ENCODE results near the gene NSRP1.

Gene NSRP1

DNA sequence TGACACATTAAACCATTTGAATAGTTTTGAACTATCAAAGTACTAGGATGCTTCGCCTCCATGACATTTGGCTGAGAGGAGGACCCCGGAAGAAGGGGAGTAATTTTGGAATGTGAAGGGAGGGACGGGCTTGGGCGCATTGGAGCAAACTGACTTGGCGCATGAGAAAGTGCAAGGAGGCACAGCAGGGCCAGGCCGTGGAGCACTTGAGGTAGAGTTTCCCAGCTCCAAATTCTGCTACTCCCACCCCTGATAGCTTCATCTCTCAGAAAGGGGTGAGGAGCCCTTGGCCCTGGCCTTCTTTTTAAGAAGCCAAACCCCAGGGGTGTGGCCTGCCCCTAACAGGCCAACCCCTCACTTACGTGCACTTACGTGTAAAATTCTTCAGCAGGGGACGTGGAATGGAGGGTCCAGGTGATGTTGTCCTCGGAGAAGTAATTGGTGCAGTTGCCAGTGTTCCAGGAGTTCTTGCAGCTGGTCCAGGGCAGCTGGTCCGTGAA, 101.2 kb downstream of the NSRP1 start:
- Histone ChIP-seq H3K4me3 (ENCODE audit: low read depth in 1 of 2, low read length in 2 of 2) (no peak overlapping the region), H3K9ac (ENCODE audit: low read depth in 1 of 2, low read length in 2 of 2) (no peak overlapping the region), H3K27me3 (ENCODE audit: control insufficient read depth in 1 of 2, insufficient read depth in 2 of 2, low read length in 2 of 2) (no peaks in the 10 kb centered on the region), H3K27ac (ENCODE audit: low read depth, low read length) (no peak overlapping the region), H3K9me3 (ENCODE audit: control insufficient read depth in 1 of 2, low read length in 2 of 2) (no peaks in the 10 kb centered on the region), H3K36me3 (ENCODE audit: control insufficient read depth in 1 of 2, insufficient read depth in 2 of 2, low read length in 2 of 2) (peaks cover 0 to 7% of the 10 kb centered on the region in 2 donors), H3K4me1 (ENCODE audit: control insufficient read depth in 1 of 2, insufficient read depth in 2 of 2, low read length in 2 of 2) (peaks cover 12 to 19% of the 10 kb centered on the region in 2 donors)

DNA sequence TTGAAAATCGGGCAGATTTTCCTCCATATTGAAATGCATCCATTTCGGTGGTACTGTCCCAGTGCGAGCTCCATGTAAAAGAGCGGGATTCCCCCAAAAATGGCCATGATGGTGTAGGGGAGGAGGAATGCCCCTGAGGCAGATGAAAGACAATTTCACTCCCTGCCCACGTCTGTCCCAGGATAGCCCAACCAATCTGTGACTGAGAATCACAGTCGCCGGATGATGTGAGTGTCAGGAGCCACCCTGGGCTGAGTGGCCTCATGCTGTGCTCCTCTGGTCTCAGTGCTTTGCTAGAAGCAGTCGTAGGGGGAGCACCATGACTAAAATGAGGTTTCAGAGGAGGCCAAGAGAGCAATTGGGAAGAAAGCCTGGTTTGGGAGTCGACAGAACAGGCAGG, 102.2 kb downstream of the NSRP1 start:
- Histone ChIP-seq H3K4me3 (ENCODE audit: low read depth in 1 of 2, low read length in 2 of 2) (no peak overlapping the region), H3K4me1 (ENCODE audit: control insufficient read depth in 1 of 2, insufficient read depth in 2 of 2, low read length in 2 of 2) (peaks cover 20 to 28% of the 10 kb centered on the region in 2 donors), H3K27me3 (ENCODE audit: control insufficient read depth in 1 of 2, insufficient read depth in 2 of 2, low read length in 2 of 2) (no peaks in the 10 kb centered on the region), H3K9ac (ENCODE audit: low read depth in 1 of 2, low read length in 2 of 2) (no peak overlapping the region), H3K9me3 (ENCODE audit: control insufficient read depth in 1 of 2, low read length in 2 of 2) (no peaks in the 10 kb centered on the region), H3K36me3 (ENCODE audit: control insufficient read depth in 1 of 2, insufficient read depth in 2 of 2, low read length in 2 of 2) (peaks cover 0 to 7% of the 10 kb centered on the region in 2 donors), H3K27ac (ENCODE audit: low read depth, low read length) (no peak overlapping the region)

DNA sequence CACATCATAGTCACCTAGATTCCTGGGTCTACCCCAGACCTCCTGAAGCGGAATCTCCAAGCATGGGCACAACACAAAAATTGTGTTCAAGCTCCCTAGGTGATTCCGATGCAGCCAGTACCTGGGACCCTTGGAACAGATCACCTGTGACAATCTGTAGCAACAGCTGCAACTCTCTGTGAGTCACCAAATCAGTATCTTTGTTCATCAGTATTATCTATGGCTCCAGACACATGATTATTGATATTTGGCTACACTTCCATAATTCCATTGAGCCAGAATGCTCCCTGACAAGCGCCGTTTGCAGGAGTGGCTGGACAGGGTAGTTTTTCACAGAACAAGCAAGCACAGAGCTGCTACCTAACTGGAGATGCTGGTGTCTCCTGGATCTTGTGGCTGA, 102.7 kb downstream of the NSRP1 start:
- Histone ChIP-seq H3K27ac (ENCODE audit: low read depth, low read length) (no peak overlapping the region), H3K9ac (ENCODE audit: low read depth in 1 of 2, low read length in 2 of 2) (no peak overlapping the region), H3K27me3 (ENCODE audit: control insufficient read depth in 1 of 2, insufficient read depth in 2 of 2, low read length in 2 of 2) (no peaks in the 10 kb centered on the region), H3K4me3 (ENCODE audit: low read depth in 1 of 2, low read length in 2 of 2) (peak overlapping the region; percentile 27 to 36), H3K36me3 (ENCODE audit: control insufficient read depth in 1 of 2, insufficient read depth in 2 of 2, low read length in 2 of 2) (peaks cover 0 to 7% of the 10 kb centered on the region in 2 donors), H3K9me3 (ENCODE audit: control insufficient read depth in 1 of 2, low read length in 2 of 2) (no peaks in the 10 kb centered on the region), H3K4me1 (ENCODE audit: control insufficient read depth in 1 of 2, insufficient read depth in 2 of 2, low read length in 2 of 2) (peaks cover 20 to 28% of the 10 kb centered on the region in 2 donors)

DNA sequence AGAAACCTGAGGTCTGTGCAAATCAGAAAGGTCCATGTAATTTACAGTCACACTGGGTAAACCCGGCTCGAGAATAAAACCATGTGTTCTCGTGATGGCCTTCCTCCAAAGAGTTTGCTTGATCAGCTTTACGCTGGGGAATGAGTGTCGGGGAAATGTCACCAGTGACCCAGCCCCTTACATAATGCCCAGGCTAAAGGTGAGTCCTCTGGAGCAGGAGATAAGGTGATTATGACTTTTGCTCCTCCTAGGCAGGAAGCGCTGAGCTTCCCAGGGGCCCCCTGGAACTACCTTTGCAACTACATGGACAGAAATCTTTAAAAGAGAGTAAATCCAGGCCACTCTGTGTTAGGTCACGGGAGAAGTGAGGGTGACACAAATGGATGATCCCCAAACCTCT, 103.2 kb downstream of the NSRP1 start:
- peaks cover 20 to 28% of the 10 kb centered on the region in 2 donors for H3K4me1 ChIP-seq (ENCODE audit: control insufficient read depth in 1 of 2, insufficient read depth in 2 of 2, low read length in 2 of 2)
- no peaks in the 10 kb centered on the region for H3K9me3 ChIP-seq (ENCODE audit: control insufficient read depth in 1 of 2, low read length in 2 of 2)
- H3K27ac ChIP-seq (ENCODE audit: low read depth, low read length) = no peak overlapping the region
- no peak overlapping the region for H3K9ac ChIP-seq (ENCODE audit: low read depth in 1 of 2, low read length in 2 of 2)
- H3K27me3 ChIP-seq (ENCODE audit: control insufficient read depth in 1 of 2, insufficient read depth in 2 of 2, low read length in 2 of 2) = no peaks in the 10 kb centered on the region
- H3K36me3 ChIP-seq (ENCODE audit: control insufficient read depth in 1 of 2, insufficient read depth in 2 of 2, low read length in 2 of 2) = peaks cover 0 to 7% of the 10 kb centered on the region in 2 donors
- peak overlapping the region; percentile 27 to 36 for H3K4me3 ChIP-seq (ENCODE audit: low read depth in 1 of 2, low read length in 2 of 2)

DNA sequence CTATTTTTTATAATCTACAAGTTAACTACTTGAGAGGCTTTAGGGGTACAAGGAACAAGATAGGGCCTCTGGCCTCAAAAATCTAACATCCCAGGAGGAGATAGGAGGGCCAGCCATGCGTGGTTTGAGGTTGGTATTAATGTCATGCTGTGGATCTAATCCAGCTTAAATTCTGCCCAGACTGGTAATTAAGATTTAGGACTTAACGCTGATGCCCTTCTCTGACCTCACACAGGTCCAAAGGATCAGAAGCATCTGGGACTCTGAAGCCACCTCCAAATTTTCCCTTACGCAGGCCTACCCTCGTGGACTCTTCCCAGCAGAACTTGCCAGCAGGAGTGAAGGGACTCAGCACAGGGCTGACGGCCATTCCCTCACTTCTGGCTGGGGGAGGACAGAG, 103.8 kb downstream of the NSRP1 start:
- Histone ChIP-seq H3K36me3 (ENCODE audit: control insufficient read depth in 1 of 2, insufficient read depth in 2 of 2, low read length in 2 of 2) (peaks cover 0 to 7% of the 10 kb centered on the region in 2 donors), H3K4me3 (ENCODE audit: low read depth in 1 of 2, low read length in 2 of 2) (no peak overlapping the region), H3K27ac (ENCODE audit: low read depth, low read length) (no peak overlapping the region), H3K9ac (ENCODE audit: low read depth in 1 of 2, low read length in 2 of 2) (no peak overlapping the region), H3K27me3 (ENCODE audit: control insufficient read depth in 1 of 2, insufficient read depth in 2 of 2, low read length in 2 of 2) (no peaks in the 10 kb centered on the region), H3K9me3 (ENCODE audit: control insufficient read depth in 1 of 2, low read length in 2 of 2) (no peaks in the 10 kb centered on the region), H3K4me1 (ENCODE audit: control insufficient read depth in 1 of 2, insufficient read depth in 2 of 2, low read length in 2 of 2) (peaks cover 24 to 29% of the 10 kb centered on the region in 2 donors)

GRCh38 chr17:30221346-30221745, 104.7 kb downstream of the NSRP1 start:
- Histone ChIP-seq H3K9ac (ENCODE audit: low read depth in 1 of 2, low read length in 2 of 2) (no peak overlapping the region), H3K4me3 (ENCODE audit: low read depth in 1 of 2, low read length in 2 of 2) (no peak overlapping the region), H3K27ac (ENCODE audit: low read depth, low read length) (no peak overlapping the region), H3K36me3 (ENCODE audit: control insufficient read depth in 1 of 2, insufficient read depth in 2 of 2, low read length in 2 of 2) (peaks cover 0 to 7% of the 10 kb centered on the region in 2 donors), H3K4me1 (ENCODE audit: control insufficient read depth in 1 of 2, insufficient read depth in 2 of 2, low read length in 2 of 2) (peaks cover 31 to 35% of the 10 kb centered on the region in 2 donors), H3K9me3 (ENCODE audit: control insufficient read depth in 1 of 2, low read length in 2 of 2) (no peaks in the 10 kb centered on the region), H3K27me3 (ENCODE audit: control insufficient read depth in 1 of 2, insufficient read depth in 2 of 2, low read length in 2 of 2) (no peaks in the 10 kb centered on the region)

DNA sequence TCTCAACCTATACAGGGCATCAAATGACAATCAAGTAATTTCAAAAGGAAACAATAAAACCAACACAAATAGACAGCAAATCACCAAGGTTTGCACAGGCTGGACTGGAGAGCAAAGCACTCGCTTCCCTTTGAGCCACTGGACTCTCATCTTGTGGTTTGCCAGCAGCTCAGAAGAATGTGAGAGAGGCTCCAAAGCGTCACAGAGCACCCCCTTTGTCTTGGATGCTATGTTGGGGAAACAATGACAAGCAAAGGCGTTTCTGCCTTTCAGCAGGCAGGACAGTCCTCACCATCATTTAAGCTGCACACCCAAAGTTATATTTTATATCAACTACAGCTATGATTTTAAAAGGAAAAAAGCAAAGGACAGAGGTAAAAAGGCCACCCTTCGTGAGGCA, 105.6 kb downstream of the NSRP1 start:
- no peaks in the 10 kb centered on the region for H3K27me3 ChIP-seq (ENCODE audit: control insufficient read depth in 1 of 2, insufficient read depth in 2 of 2, low read length in 2 of 2)
- H3K27ac ChIP-seq (ENCODE audit: low read depth, low read length) = no peak overlapping the region
- H3K9ac ChIP-seq (ENCODE audit: low read depth in 1 of 2, low read length in 2 of 2) = peak overlapping the region in 1 of 2 donors; percentile 12
- H3K9me3 ChIP-seq (ENCODE audit: control insufficient read depth in 1 of 2, low read length in 2 of 2) = no peaks in the 10 kb centered on the region
- H3K4me1 ChIP-seq (ENCODE audit: control insufficient read depth in 1 of 2, insufficient read depth in 2 of 2, low read length in 2 of 2) = peaks cover 31 to 35% of the 10 kb centered on the region in 2 donors
- H3K4me3 ChIP-seq (ENCODE audit: low read depth in 1 of 2, low read length in 2 of 2) = peak overlapping the region; percentile 12 to 48
- peaks cover 0 to 3% of the 10 kb centered on the region in 2 donors for H3K36me3 ChIP-seq (ENCODE audit: control insufficient read depth in 1 of 2, insufficient read depth in 2 of 2, low read length in 2 of 2)

DNA sequence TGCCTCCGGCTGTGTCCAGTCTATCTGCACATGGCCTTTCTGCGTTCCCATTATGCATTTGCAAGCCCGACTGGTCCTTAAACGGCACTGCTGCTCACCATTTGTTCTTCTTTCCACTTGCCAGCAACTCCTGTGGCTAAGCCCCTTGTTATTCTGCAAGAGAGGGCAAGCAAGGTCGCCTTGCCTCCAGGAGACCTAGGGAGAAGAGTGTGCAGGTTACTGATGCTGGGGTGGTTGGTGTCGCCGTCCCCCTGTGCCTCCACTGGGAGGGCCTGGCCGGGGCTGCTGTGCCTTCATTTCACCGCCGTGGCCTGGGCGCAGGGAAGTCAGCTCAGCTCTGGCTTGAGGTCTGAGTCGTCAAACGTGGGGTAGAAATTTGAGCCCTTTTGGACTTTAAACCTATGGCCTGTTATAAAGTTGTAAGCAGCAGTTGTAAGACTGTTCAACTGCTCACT, 106.1 kb downstream of the NSRP1 start:
- Histone ChIP-seq H3K4me3 (ENCODE audit: low read depth in 1 of 2, low read length in 2 of 2) (peak overlapping the region; percentile 12 to 48), H3K4me1 (ENCODE audit: control insufficient read depth in 1 of 2, insufficient read depth in 2 of 2, low read length in 2 of 2) (peaks cover 31 to 35% of the 10 kb centered on the region in 2 donors), H3K27me3 (ENCODE audit: control insufficient read depth in 1 of 2, insufficient read depth in 2 of 2, low read length in 2 of 2) (no peaks in the 10 kb centered on the region), H3K9ac (ENCODE audit: low read depth in 1 of 2, low read length in 2 of 2) (peak overlapping the region in 1 of 2 donors; percentile 12), H3K36me3 (ENCODE audit: control insufficient read depth in 1 of 2, insufficient read depth in 2 of 2, low read length in 2 of 2) (no peaks in the 10 kb centered on the region), H3K27ac (ENCODE audit: low read depth, low read length) (no peak overlapping the region), H3K9me3 (ENCODE audit: control insufficient read depth in 1 of 2, low read length in 2 of 2) (no peaks in the 10 kb centered on the region)

- H3K27me3 ChIP-seq (ENCODE audit: control insufficient read depth in 1 of 2, insufficient read depth in 2 of 2, low read length in 2 of 2) = no peaks in the 10 kb centered on the region
- H3K9ac ChIP-seq (ENCODE audit: low read depth in 1 of 2, low read length in 2 of 2) = no peak overlapping the region
- no peaks in the 10 kb centered on the region for H3K9me3 ChIP-seq (ENCODE audit: control insufficient read depth in 1 of 2, low read length in 2 of 2)
- H3K36me3 ChIP-seq (ENCODE audit: control insufficient read depth in 1 of 2, insufficient read depth in 2 of 2, low read length in 2 of 2) = no peaks in the 10 kb centered on the region
- no peak overlapping the region for H3K4me3 ChIP-seq (ENCODE audit: low read depth in 1 of 2, low read length in 2 of 2)
- no peak overlapping the region for H3K27ac ChIP-seq (ENCODE audit: low read depth, low read length)
- peaks cover 27 to 33% of the 10 kb centered on the region in 2 donors for H3K4me1 ChIP-seq (ENCODE audit: control insufficient read depth in 1 of 2, insufficient read depth in 2 of 2, low read length in 2 of 2)
Measured at GRCh38 chr17:30224419-30224960, 107.9 kb downstream of the NSRP1 start.

GRCh38 chr17:30225112-30225511, 108.5 kb downstream of the NSRP1 start:
- Histone ChIP-seq H3K4me1 (ENCODE audit: control insufficient read depth in 1 of 2, insufficient read depth in 2 of 2, low read length in 2 of 2) (peaks cover 21 to 27% of the 10 kb centered on the region in 2 donors), H3K9me3 (ENCODE audit: control insufficient read depth in 1 of 2, low read length in 2 of 2) (no peaks in the 10 kb centered on the region), H3K4me3 (ENCODE audit: low read depth in 1 of 2, low read length in 2 of 2) (no peak overlapping the region), H3K27me3 (ENCODE audit: control insufficient read depth in 1 of 2, insufficient read depth in 2 of 2, low read length in 2 of 2) (no peaks in the 10 kb centered on the region), H3K36me3 (ENCODE audit: control insufficient read depth in 1 of 2, insufficient read depth in 2 of 2, low read length in 2 of 2) (no peaks in the 10 kb centered on the region), H3K9ac (ENCODE audit: low read depth in 1 of 2, low read length in 2 of 2) (no peak overlapping the region), H3K27ac (ENCODE audit: low read depth, low read length) (no peak overlapping the region)
